Measurements from ENCODE around the gene F8A3.
"Not testable (repeated sequence)": the region's sequence is repeated elsewhere in the genome, so short reads cannot be mapped to it uniquely, and the experiment has no call there.

F8A3 gene

GRCh38 chrX:155458471-155458870 is at the start of gene F8A3:
Gene F8A3, minus strand, starts transcription at chrX:155458620. Its CDS starts 20 bp downstream, at chrX:155458600.
- not testable (repeated sequence) for H3K4me3 ChIP-seq (ENCODE audit: low read depth, low read length)

GRCh38 chrX:155505296-155505695 is 46.9 kb upstream of the F8A3 start:
- H3K4me3 ChIP-seq (ENCODE audit: low read depth, low read length), result no peak overlapping the region

GRCh38 chrX:155495134-155495533 is 36.7 kb upstream of the F8A3 start:
- not testable (repeated sequence) for H3K4me3 ChIP-seq (ENCODE audit: low read depth, low read length)

More at GRCh38 chrX:155505296-155505695, 46.9 kb upstream of the F8A3 start:
- TF ChIP-seq CTCF (IDR thresholded peaks at IDR 0.05; ENCODE audit: borderline replicate concordance, insufficient read depth, low read depth, low read length), result no peak

GRCh38 chrX:155491421-155491820 is 33.0 kb upstream of the F8A3 start:
- H3K4me3 ChIP-seq (ENCODE audit: low read depth, low read length), result not testable (repeated sequence)

- not testable (repeated sequence) for H3K4me3 ChIP-seq (ENCODE audit: low read depth, low read length)
These were observed 18.7 kb upstream of the F8A3 start for GRCh38 chrX:155477136-155477535.

GRCh38 chrX:155466269-155466938 is 8.0 kb upstream of the F8A3 start:
- H3K4me3 ChIP-seq (ENCODE audit: low read depth, low read length), result not testable (repeated sequence)

GRCh38 chrX:155460501-155460900 is 2.1 kb upstream of the F8A3 start:
- not testable (repeated sequence) for H3K4me3 ChIP-seq (ENCODE audit: low read depth, low read length)

- not testable (repeated sequence) for H3K4me3 ChIP-seq (ENCODE audit: low read depth, low read length)
These were observed 516 bp downstream of the F8A3 start for GRCh38 chrX:155457761-155458447.

GRCh38 chrX:155441097-155441496 is 17.3 kb downstream of the F8A3 start:
- TF ChIP-seq CTCF (IDR thresholded peaks at IDR 0.05; ENCODE audit: borderline replicate concordance, insufficient read depth, low read depth, low read length), result no peak
- no peak overlapping the region for H3K4me3 ChIP-seq (ENCODE audit: low read depth, low read length)

GRCh38 chrX:155435744-155436112 is 22.7 kb downstream of the F8A3 start:
- no peak for TF ChIP-seq CTCF (IDR thresholded peaks at IDR 0.05; ENCODE audit: borderline replicate concordance, insufficient read depth, low read depth, low read length)
- no peak overlapping the region for H3K4me3 ChIP-seq (ENCODE audit: low read depth, low read length)

- no peak for TF ChIP-seq CTCF (IDR thresholded peaks at IDR 0.05; ENCODE audit: borderline replicate concordance, insufficient read depth, low read depth, low read length)
- H3K4me3 ChIP-seq (ENCODE audit: low read depth, low read length), result no peak overlapping the region
These were observed 23.3 kb downstream of the F8A3 start for GRCh38 chrX:155434906-155435743.
